Measurements from ENCODE around the gene IFITM2. TPM values are rescaled to one million over a fixed set of nuclear protein-coding genes. Genes with fewer than 3 reads are reported as not detected.

IFITM2 gene
- total and polyA plus RNA-seq, 2 experiments from 2014 or later, result 91.2 to 857 TPM

DNA sequence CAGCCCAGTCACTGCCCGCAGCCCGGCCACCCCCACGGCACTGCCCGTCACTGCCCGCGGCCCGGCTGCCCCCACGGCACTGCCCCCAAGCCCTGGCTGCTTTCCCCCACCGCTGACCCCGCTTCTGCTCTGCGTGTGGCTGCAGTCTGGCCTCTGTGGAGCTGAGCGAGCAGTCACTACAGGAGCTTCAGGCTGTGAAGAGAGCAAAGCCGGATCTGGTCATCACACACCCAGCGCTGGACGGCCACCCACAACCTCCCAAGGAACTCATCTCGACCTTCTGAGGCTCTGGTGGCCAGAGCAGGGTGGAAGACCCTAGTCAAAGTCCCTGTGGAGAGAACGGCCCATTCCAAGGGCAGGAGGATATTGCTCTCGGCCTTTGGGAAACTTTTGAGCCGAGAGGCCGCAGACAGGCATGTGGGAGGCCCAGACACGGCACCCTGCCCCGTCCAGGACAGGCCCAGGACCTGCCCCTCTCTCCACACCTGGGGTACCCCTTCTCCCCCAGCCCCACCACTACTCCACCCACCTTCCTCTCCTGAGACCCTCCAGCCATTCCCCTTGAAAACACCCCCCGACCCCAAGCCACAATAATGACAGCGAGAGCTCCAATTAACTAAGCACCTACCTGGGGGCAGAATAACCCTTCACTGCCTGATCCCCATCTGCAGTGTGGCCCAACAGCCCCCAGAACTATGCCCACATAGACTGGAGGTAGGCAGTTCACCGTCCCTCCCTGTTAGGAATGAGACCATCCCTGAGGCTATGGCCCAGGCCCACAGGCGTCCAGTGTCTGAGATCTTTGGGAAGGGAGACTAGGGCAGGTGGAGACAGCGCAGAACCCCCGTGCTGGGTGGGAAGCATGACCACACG, 22.4 kb upstream of the IFITM2 start:
- no peak for TF ChIP-seq EZH2 (IDR thresholded peaks at IDR 0.05; ENCODE audit: low read depth, unreplicated experiment)
- no peak for TF ChIP-seq NANOG (IDR thresholded peaks at IDR 0.05; ENCODE audit: borderline replicate concordance)
- no peak for TF ChIP-seq ETS1 (IDR thresholded peaks at IDR 0.05)
- TF ChIP-seq JUNB (IDR thresholded peaks at IDR 0.05; ENCODE audit: unreplicated experiment), result no peak
- no peak for TF ChIP-seq POLR2AphosphoS5 (IDR thresholded peaks at IDR 0.05; ENCODE audit: low read depth)
- no peak for TF ChIP-seq STAT1 (IDR thresholded peaks at IDR 0.05; ENCODE audit: unreplicated experiment)
- no peak for TF ChIP-seq ZNF331 (CRISPR knock-in tag; IDR thresholded peaks at IDR 0.05; ENCODE audit: low read depth)
- no peak for TF ChIP-seq CREB1 (CRISPR knock-in tag; IDR thresholded peaks at IDR 0.05; ENCODE audit: low read depth)
- TF ChIP-seq EZH2phosphoT487 (IDR thresholded peaks at IDR 0.05; ENCODE audit: unreplicated experiment), result no peak
- TF ChIP-seq CTCF (conservative IDR thresholded peaks at IDR 0.05; ENCODE audit: low read depth in 2 of 2), result no peak
- TF ChIP-seq, protein P1, sequence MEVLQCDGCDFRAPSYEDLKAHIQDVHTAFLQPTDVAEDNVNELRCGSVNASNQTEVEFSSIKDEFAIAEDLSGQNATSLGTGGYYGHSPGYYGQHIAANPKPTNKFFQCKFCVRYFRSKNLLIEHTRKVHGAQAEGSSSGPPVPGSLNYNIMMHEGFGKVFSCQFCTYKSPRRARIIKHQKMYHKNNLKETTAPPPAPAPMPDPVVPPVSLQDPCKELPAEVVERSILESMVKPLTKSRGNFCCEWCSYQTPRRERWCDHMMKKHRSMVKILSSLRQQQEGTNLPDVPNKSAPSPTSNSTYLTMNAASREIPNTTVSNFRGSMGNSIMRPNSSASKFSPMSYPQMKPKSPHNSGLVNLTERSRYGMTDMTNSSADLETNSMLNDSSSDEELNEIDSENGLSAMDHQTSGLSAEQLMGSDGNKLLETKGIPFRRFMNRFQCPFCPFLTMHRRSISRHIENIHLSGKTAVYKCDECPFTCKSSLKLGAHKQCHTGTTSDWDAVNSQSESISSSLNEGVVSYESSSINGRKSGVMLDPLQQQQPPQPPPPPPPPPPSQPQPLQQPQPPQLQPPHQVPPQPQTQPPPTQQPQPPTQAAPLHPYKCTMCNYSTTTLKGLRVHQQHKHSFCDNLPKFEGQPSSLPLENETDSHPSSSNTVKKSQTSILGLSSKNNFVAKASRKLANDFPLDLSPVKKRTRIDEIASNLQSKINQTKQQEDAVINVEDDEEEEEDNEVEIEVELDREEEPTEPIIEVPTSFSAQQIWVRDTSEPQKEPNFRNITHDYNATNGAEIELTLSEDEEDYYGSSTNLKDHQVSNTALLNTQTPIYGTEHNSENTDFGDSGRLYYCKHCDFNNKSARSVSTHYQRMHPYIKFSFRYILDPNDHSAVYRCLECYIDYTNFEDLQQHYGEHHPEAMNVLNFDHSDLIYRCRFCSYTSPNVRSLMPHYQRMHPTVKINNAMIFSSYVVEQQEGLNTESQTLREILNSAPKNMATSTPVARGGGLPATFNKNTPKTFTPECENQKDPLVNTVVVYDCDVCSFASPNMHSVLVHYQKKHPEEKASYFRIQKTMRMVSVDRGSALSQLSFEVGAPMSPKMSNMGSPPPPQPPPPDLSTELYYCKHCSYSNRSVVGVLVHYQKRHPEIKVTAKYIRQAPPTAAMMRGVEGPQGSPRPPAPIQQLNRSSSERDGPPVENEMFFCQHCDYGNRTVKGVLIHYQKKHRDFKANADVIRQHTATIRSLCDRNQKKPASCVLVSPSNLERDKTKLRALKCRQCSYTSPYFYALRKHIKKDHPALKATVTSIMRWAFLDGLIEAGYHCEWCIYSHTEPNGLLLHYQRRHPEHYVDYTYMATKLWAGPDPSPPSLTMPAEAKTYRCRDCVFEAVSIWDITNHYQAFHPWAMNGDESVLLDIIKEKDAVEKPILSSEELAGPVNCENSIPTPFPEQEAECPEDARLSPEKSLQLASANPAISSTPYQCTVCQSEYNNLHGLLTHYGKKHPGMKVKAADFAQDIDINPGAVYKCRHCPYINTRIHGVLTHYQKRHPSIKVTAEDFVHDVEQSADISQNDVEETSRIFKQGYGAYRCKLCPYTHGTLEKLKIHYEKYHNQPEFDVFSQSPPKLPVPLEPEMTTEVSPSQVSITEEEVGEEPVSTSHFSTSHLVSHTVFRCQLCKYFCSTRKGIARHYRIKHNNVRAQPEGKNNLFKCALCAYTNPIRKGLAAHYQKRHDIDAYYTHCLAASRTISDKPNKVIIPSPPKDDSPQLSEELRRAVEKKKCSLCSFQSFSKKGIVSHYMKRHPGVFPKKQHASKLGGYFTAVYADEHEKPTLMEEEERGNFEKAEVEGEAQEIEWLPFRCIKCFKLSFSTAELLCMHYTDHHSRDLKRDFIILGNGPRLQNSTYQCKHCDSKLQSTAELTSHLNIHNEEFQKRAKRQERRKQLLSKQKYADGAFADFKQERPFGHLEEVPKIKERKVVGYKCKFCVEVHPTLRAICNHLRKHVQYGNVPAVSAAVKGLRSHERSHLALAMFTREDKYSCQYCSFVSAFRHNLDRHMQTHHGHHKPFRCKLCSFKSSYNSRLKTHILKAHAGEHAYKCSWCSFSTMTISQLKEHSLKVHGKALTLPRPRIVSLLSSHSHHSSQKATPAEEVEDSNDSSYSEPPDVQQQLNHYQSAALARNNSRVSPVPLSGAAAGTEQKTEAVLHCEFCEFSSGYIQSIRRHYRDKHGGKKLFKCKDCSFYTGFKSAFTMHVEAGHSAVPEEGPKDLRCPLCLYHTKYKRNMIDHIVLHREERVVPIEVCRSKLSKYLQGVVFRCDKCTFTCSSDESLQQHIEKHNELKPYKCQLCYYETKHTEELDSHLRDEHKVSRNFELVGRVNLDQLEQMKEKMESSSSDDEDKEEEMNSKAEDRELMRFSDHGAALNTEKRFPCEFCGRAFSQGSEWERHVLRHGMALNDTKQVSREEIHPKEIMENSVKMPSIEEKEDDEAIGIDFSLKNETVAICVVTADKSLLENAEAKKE (CRISPR knock-in tag; IDR thresholded peaks at IDR 0.05), result no peak
- no peak for TF ChIP-seq REST (IDR thresholded peaks at IDR 0.05; ENCODE audit: unreplicated experiment)
- Histone ChIP-seq H3K4me2 (no peak overlapping the region), H3K4me3 (no peak overlapping the region), H3F3A (replicated peaks; ENCODE audit: low read depth) (peaks cover 6% of the 10 kb centered on the region; the same call in 1 of the 2 replicates), H3K27me3 (ENCODE audit: insufficient read depth) (peaks cover 55% of the 10 kb centered on the region), H4K20me1 (replicated peaks; ENCODE audit: insufficient read depth) (no peaks in the 10 kb centered on the region), H3K9me2 (ENCODE audit: insufficient read depth) (no peaks in the 10 kb centered on the region), H3K4me1 (ENCODE audit: insufficient read depth) (no peaks in the 10 kb centered on the region), H2AFZ (no peak overlapping the region), H3K36me3 (ENCODE audit: insufficient read depth) (no peaks in the 10 kb centered on the region), H3K79me2 (replicated peaks; ENCODE audit: insufficient read depth) (no peaks in the 10 kb centered on the region), H3K27ac (ENCODE audit: low read depth) (no peak overlapping the region)
- Mint-ChIP-seq H3K9me3 (peaks cover 2% of the 10 kb centered on the region; the same call in 1 of the 3 replicates), H3K27ac (no peak overlapping the region), H3K4me1 (peaks cover 28% of the 10 kb centered on the region), H3K36me3 (ENCODE audit: low read depth) (no peaks in the 10 kb centered on the region; the same call in 2 of the 3 replicates), H3K4me3 (no peak overlapping the region), H3K27me3 (ENCODE audit: insufficient read depth, low read depth, poor library complexity) (peaks cover 56% of the 10 kb centered on the region)
- ATAC-seq (no peak), DNase-seq (ENCODE audit: low spot score) (no peak)
